ENCODE results near the gene IL16. TPM values are rescaled to one million over a fixed set of nuclear protein-coding genes. Genes with fewer than 3 reads are reported as not detected.

Gene IL16
- total RNA-seq, 1 experiment from 2014 or later = 1.8 TPM

DNA sequence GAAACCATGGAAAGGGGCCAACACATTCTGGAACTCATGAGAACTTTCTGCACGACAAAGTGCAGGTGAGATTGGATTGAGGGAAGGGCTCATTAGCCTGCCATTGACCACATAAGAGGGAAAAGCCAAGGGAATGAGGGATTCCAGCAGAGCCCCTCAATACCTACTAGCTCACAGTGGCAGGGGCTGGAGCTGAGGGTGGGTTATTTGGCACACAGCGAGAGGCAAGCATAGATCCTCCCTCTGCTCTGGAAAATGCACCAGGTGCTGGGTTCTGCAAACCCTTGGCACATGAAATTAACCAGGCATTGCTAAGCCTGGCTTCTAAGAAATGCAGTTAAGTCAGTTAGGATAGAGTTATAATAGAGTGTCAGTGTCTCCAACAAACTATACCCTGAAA, 60.8 kb downstream of the IL16 start:
- intact Hi-C loops (cut with micrococcal nuclease; ENCODE audit: unreplicated experiment) = loop anchor here (2.0 kb wide), 1 partner anchor 103 kb away; no protein-coding TSS in a partner anchor
- Histone ChIP-seq H3K4me3 (ENCODE audit: low read depth, low read length, poor library complexity, severe bottlenecking) (no peak overlapping the region), H3K9me3 (ENCODE audit: low read depth, low read length, poor library complexity, severe bottlenecking) (no peaks in the 10 kb centered on the region), H3K36me3 (ENCODE audit: insufficient read depth, low read length, poor library complexity, severe bottlenecking) (no peaks in the 10 kb centered on the region), H3K27ac (ENCODE audit: low read depth, low read length, poor library complexity, severe bottlenecking) (no peak overlapping the region), H3K27me3 (replicated peaks; ENCODE audit: insufficient read depth, low read depth, low read length, poor library complexity) (peaks cover 5% of the 10 kb centered on the region), H3K4me1 (ENCODE audit: insufficient read depth, low read length, poor library complexity, severe bottlenecking) (no peaks in the 10 kb centered on the region)
- BruUV-seq (replicated peaks) = no TSS peak
- ChIA-PET CTCF (no interaction called here), POLR2A (ENCODE audit: low non-redundant PET) (no interaction called here)
- DNase-seq (ENCODE audit: low spot score) = no peak
- TF ChIP-seq, protein P1, sequence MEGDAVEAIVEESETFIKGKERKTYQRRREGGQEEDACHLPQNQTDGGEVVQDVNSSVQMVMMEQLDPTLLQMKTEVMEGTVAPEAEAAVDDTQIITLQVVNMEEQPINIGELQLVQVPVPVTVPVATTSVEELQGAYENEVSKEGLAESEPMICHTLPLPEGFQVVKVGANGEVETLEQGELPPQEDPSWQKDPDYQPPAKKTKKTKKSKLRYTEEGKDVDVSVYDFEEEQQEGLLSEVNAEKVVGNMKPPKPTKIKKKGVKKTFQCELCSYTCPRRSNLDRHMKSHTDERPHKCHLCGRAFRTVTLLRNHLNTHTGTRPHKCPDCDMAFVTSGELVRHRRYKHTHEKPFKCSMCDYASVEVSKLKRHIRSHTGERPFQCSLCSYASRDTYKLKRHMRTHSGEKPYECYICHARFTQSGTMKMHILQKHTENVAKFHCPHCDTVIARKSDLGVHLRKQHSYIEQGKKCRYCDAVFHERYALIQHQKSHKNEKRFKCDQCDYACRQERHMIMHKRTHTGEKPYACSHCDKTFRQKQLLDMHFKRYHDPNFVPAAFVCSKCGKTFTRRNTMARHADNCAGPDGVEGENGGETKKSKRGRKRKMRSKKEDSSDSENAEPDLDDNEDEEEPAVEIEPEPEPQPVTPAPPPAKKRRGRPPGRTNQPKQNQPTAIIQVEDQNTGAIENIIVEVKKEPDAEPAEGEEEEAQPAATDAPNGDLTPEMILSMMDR (conservative IDR thresholded peaks at IDR 0.05; ENCODE audit: low read depth, low read length) = no peak
- no peak for TF ChIP-seq EZH2 (IDR thresholded peaks at IDR 0.05; ENCODE audit: borderline replicate concordance, low read depth, low read length, poor library complexity, severe bottlenecking)

DNA sequence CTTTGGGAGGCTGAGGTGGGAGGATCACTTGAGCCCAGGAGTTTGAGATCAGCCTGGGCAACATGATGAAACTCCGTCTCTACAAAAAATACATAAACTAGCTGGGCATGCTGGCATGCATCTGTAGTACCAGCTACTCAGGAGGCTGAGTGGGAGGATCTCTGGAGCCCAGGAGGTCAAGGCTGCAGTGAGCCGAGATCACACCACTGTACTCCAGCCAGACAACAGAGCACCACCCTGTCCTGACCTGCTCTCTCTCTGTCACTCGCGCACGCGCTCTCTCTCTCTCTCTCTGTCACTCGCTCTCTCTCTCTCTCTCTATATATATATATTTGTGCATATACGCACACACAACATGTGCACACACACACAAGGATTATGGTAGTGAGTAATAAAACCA, 61.8 kb downstream of the IL16 start:
- Histone ChIP-seq H3K36me3 (ENCODE audit: insufficient read depth, low read length, poor library complexity, severe bottlenecking) (no peaks in the 10 kb centered on the region), H3K4me1 (ENCODE audit: insufficient read depth, low read length, poor library complexity, severe bottlenecking) (no peaks in the 10 kb centered on the region), H3K27me3 (replicated peaks; ENCODE audit: insufficient read depth, low read depth, low read length, poor library complexity) (peaks cover 5% of the 10 kb centered on the region), H3K27ac (ENCODE audit: low read depth, low read length, poor library complexity, severe bottlenecking) (no peak overlapping the region), H3K4me3 (ENCODE audit: low read depth, low read length, poor library complexity, severe bottlenecking) (no peak overlapping the region), H3K9me3 (ENCODE audit: low read depth, low read length, poor library complexity, severe bottlenecking) (no peaks in the 10 kb centered on the region)
- CTCF ChIA-PET = no interaction called here
- POLR2A ChIA-PET (ENCODE audit: low non-redundant PET) = no interaction called here
- intact Hi-C loops (cut with micrococcal nuclease; ENCODE audit: unreplicated experiment) = no loop called here
- TF ChIP-seq EZH2 (IDR thresholded peaks at IDR 0.05; ENCODE audit: borderline replicate concordance, low read depth, low read length, poor library complexity, severe bottlenecking) = no peak
- TF ChIP-seq, protein P1 (conservative IDR thresholded peaks at IDR 0.05; ENCODE audit: low read depth, low read length) = no peak
- BruUV-seq (replicated peaks) = no TSS peak
- DNase-seq (ENCODE audit: low spot score) = no peak

DNA sequence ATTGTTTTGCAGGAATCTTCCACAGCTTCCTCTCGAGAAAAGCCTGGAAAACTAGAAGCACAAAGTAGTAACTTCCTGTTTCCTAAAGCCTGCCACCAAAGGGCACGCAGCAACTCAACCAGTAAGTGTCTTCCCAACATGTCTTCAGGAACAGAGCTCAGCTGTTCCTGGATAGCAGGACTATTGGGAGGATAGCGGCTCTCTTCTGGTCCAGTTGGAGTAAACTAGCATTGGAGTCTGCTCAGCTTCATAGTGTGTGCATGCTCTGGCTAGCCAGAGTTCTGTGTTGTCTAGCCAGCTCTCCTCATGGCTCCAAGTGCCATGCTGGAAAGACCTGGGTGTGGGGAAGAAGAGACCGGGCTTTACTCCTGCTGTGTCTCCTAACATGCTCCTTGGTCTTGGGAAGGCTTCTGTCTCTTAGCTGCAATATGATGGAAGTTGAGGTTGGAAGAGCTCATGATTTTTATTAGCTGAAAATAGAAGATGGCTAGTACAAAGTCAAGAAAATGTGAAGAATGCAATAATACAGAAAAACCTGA, 63.1 kb downstream of the IL16 start:
- Histone ChIP-seq H3K4me3 (ENCODE audit: low read depth, low read length, poor library complexity, severe bottlenecking) (no peak overlapping the region), H3K27me3 (replicated peaks; ENCODE audit: insufficient read depth, low read depth, low read length, poor library complexity) (peaks cover 5% of the 10 kb centered on the region), H3K9me3 (ENCODE audit: low read depth, low read length, poor library complexity, severe bottlenecking) (no peaks in the 10 kb centered on the region), H3K27ac (ENCODE audit: low read depth, low read length, poor library complexity, severe bottlenecking) (no peak overlapping the region), H3K4me1 (ENCODE audit: insufficient read depth, low read length, poor library complexity, severe bottlenecking) (no peaks in the 10 kb centered on the region), H3K36me3 (ENCODE audit: insufficient read depth, low read length, poor library complexity, severe bottlenecking) (no peaks in the 10 kb centered on the region)
- CTCF ChIA-PET = interaction anchor here (0.5 kb wide), 1 partner anchor 273 kb away, joined by 3 read pairs; no protein-coding TSS in a partner anchor
- TF ChIP-seq, protein P1 (conservative IDR thresholded peaks at IDR 0.05; ENCODE audit: low read depth, low read length) = no peak
- no peak for TF ChIP-seq EZH2 (IDR thresholded peaks at IDR 0.05; ENCODE audit: borderline replicate concordance, low read depth, low read length, poor library complexity, severe bottlenecking)
- BruUV-seq (replicated peaks) = no TSS peak
- DNase-seq (ENCODE audit: low spot score) = no peak
- POLR2A ChIA-PET (ENCODE audit: low non-redundant PET) = no interaction called here
- intact Hi-C loops (cut with micrococcal nuclease; ENCODE audit: unreplicated experiment) = no loop called here
